Mucosa of stomach (tissue), 1 donor: ENCODE results near the gene IFNK.

Experiments
- H3K27me3 ChIP-seq: one replicate; pipeline ENCODE4 v1.7.0; 2013; ENCODE audit warnings: mild to moderate bottlenecking, low read length; ENCODE audit not compliant: control insufficient read depth, insufficient read depth
- H3K36me3 ChIP-seq: one replicate; pipeline ENCODE4 v1.7.0; 2013; ENCODE audit warnings: low read length; ENCODE audit not compliant: control insufficient read depth, insufficient read depth
- H3K4me1 ChIP-seq: one replicate; pipeline ENCODE4 v1.7.0; 2013; ENCODE audit warnings: mild to moderate bottlenecking, low read length; ENCODE audit not compliant: control insufficient read depth, insufficient read depth
- H3K4me3 ChIP-seq: one replicate; pipeline ENCODE4 v1.7.0; 2013; ENCODE audit warnings: low read length
- H3K9ac ChIP-seq: one replicate; pipeline ENCODE4 v1.7.0; 2013; ENCODE audit warnings: mild to moderate bottlenecking, low read length, moderate library complexity
- H3K9me3 ChIP-seq: one replicate; pipeline ENCODE4 v1.7.0; 2013; ENCODE audit warnings: mild to moderate bottlenecking, low read length, moderate library complexity; ENCODE audit not compliant: control insufficient read depth
- donor health status: Pancreatic carcinoma.

The IFNK gene

DNA sequence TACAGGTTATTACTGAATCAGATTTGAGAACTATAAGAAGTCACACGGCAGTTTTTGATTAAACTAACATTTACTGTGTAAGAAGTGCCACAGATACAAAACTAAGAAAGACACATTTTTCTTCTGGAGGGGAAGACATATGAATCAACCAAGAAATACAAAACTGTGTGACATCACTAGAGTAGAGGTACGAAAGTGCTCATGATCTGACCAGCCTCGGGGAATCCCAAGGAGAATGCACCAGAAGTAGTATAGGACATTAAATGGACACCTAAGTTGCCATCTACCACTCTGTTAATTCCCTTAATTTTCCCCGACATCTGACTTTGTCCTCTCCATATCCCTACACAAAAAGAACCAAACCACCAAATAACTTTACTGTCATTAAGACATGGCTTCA, 5.3 kb upstream of the IFNK start:
- H3K9ac ChIP-seq = no peak overlapping the region
- H3K27me3 ChIP-seq = no peaks in the 10 kb centered on the region
- no peaks in the 10 kb centered on the region for H3K9me3 ChIP-seq
- H3K4me3 ChIP-seq = no peak overlapping the region
- no peaks in the 10 kb centered on the region for H3K36me3 ChIP-seq
- H3K4me1 ChIP-seq = no peaks in the 10 kb centered on the region

DNA sequence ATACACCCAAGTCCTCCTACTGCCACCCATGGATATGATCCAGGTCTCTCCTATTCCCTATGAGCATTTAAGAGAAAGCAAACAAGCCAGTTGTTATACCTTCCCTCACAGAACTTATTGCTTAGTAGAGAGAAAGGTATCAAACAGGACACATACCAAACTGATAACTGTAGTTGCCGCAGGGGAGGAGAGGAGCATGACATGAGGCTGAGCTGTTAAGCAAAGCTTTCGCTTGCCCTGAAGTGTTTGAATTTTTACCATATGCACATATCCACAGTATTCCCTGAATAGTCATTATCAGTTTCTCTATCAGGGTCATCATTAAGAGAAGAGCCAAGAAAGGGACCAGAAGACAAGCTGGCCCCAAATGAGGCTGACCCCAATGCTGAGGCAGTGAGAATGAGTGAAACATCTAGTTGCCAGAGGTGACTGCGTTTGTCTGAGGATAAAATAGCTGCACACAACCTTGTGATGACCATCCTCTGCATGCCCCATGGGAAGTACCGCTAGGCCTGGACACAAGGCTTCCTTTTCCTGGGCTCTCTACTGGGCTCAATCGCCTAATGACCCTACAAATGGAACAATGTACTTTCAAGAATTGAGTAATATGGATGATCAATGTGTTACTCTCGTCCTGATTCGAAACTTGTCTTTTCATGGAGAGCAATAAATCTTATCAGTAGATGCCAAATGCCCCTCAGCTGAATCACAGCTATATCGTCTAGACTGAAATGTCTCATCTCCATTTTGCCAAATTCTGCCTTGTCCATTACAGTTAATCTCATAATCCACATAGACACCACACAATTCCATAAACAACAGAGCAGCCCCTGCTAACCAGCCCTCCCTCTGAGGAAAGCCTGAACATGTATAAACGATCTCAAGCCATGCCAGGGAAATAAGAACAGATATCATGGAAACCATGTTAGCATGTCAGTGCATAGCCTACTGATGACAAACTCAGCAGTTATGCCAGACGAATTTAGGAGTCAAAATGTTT, 4.3 kb upstream of the IFNK start:
- no peaks in the 10 kb centered on the region for H3K36me3 ChIP-seq
- no peak overlapping the region for H3K9ac ChIP-seq
- no peaks in the 10 kb centered on the region for H3K9me3 ChIP-seq
- H3K27me3 ChIP-seq = no peaks in the 10 kb centered on the region
- H3K4me3 ChIP-seq = no peak overlapping the region
- no peaks in the 10 kb centered on the region for H3K4me1 ChIP-seq

DNA sequence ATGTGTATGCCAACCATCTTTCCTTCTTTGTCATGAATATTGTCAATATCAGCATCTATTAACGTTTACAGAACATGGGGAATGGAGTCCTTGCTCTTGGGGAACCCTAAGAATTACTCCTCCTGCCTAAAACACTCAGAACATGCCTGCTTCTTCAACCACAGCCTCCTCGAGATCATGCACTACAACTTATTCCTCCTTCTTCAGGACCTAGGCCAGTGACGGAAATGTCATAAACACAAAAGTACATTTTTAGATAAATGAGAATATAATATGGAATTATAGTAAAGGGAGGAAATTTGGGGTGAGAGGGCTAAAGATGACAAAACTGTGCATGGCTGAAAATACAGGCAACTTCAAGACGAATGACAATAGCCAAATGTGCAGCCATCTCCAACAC, 3.1 kb upstream of the IFNK start:
- H3K9ac ChIP-seq = no peak overlapping the region
- no peaks in the 10 kb centered on the region for H3K9me3 ChIP-seq
- no peaks in the 10 kb centered on the region for H3K27me3 ChIP-seq

DNA sequence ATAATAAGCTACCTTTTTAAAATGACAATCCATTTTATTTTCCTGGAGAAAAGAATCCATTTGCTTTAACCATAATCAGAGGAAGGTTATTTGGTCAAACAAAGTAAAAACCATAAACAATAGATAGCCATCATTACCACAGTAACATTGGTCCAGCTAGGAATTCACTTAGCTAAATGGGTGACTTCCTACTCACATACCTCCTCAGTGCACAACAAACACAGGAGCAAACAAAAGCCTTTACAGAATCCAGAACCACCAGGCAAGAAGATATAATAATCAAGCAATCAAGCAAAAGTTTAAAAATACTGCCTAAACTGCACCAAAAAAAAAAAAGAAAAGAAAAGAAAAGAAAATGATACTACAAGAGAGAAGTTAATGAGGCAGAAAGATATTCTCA, 949 bp upstream of the IFNK start:
- no peak overlapping the region for H3K4me3 ChIP-seq
- H3K4me1 ChIP-seq = no peaks in the 10 kb centered on the region
- H3K9me3 ChIP-seq = no peaks in the 10 kb centered on the region
- no peak overlapping the region for H3K9ac ChIP-seq
- H3K36me3 ChIP-seq = no peaks in the 10 kb centered on the region
- no peaks in the 10 kb centered on the region for H3K27me3 ChIP-seq

More for the DNA sequence above, 3.1 kb upstream of the IFNK start:
- Histone ChIP-seq H3K36me3 (no peaks in the 10 kb centered on the region), H3K4me1 (no peaks in the 10 kb centered on the region), H3K4me3 (no peak overlapping the region)

DNA sequence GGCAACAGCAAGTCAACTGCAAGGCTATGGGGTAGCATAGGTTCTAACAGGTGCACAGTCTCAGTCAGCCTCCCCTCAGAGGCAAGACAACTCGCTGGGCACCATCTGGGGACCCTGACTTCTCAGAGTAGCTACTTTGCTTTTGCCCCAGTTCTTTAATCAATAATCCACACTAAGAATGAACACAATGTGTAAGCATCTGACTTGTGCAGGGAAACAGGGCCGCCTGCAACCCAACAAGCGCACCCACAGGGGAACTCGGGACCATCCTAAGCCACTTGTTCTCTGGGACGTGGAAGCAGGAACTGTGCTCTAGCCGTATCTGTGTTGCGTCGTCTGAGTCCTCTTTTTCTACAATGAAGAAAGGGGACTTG, 3.6 kb downstream of the IFNK start:
- Histone ChIP-seq H3K36me3 (no peaks in the 10 kb centered on the region), H3K4me3 (peak overlapping the region; percentile 76), H3K9ac (peak overlapping the region; percentile 91), H3K4me1 (no peaks in the 10 kb centered on the region), H3K27me3 (no peaks in the 10 kb centered on the region), H3K9me3 (no peaks in the 10 kb centered on the region)

DNA sequence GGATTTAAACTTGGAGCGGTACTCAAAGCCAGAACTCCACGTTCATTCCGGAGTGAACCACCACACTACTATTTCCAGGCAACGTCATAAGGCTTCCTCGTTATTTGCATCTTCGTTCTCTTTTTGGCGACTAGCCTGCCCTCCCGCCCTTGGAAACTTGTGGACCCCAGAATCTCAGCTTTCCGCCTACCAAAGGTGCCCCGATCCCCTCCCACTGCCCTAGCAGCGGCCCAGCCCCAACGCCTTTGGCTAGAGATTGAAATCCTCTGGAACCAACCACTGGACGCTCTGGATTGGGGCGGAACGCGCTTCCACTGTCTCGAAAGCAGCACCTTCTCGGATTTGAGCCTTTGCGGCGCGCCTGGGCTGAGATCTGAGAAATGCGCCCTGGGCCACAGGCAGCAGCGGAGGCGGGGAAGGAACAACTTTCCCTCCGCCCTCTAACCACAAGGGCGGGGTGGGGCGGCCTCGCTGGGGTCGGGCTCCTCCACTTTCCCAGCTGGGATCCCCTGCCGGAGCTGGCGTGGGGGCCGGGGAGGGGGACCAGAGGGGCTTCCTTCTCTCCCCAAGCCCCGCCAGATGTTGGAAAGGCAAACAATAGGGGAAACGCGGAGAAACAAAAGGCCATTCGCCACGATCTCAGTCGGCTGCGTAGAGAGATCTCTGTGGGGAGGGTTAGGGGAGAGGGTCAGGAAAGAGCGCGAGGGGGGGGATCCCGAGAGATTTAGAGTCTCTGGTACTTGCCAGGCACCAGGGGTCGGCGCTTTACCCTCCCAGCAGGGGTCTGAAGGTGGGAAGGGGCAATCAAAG, 4.2 kb downstream of the IFNK start:
- Histone ChIP-seq H3K9me3 (no peaks in the 10 kb centered on the region), H3K36me3 (no peaks in the 10 kb centered on the region), H3K27me3 (no peaks in the 10 kb centered on the region), H3K4me1 (no peaks in the 10 kb centered on the region), H3K4me3 (peak overlapping the region; percentile 76), H3K9ac (peak overlapping the region; percentile 91)

DNA sequence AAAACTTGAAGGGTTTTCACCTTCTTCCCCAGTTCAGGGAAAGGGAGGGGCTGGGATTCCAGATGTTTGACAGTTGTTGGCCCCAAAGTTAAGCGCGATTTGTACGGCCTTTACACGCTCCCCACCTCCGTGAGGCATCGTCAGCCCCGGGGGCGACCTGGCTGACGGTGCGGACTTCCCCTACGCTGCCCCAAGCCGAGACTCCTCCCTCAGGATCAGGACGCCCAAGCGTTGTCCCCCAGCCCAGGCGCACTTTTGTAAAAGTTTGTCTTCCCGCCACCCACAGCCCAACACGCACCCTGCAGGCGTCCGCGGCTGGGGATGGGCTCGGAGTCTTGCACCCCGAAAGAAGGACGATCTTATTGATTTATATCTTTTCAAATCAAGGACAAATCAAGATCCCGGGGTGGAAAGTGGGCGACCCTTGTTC, 4.8 kb downstream of the IFNK start:
- no peaks in the 10 kb centered on the region for H3K4me1 ChIP-seq

DNA sequence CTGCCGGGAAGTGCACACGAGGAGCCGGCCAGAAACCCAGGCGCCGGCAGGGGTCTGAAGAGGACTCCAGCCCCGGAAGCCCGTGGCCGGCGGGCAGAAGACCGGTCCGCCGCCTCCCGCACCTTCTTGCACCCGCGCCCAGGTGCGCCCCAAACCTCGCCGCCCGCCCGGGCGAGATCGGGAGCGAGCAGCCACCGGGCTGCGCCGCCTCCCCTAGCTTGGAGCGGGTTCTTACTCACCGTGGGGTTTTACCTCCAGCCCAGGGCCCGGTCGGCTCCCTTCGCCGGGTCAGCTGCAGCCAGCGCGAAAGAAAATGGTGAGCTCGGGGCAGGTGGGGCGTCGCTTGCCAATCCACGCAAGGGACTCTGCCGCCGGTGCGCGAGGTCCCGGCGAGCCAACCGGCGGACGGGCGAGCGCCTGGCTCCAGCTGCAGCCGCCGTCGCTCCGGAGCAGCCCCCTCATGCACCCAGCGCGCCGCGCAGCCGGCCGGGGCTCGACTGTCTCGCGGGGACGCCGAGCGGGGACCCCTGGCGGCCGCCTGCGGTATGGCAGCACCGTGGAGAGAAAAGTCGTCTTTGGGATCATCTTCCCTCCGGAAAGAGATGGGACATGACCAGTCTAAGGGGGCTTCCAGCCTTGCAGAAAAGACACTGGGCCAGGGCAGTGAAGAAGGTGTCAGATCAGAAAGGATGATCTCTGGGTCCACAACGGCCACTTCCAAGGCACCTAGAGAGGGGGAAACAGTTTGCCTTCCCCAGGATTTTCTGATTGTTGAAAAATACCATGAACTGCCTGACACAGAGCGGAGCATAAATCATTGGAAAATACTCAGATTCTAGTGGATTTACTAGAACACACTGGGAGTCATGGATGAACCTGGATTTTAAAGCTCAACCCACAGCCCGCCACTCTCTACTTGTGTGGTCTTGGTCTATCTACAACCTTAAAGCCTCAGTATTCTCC, 5.5 kb downstream of the IFNK start, which contains the start of gene MOB3B:
Gene MOB3B, minus strand, starts transcription at position 499 of the 963 bp plus-strand sequence. CDS start 74,264 bp downstream, outside the sequence.
- H3K4me1 ChIP-seq = no peaks in the 10 kb centered on the region
- H3K9me3 ChIP-seq = no peaks in the 10 kb centered on the region
- no peaks in the 10 kb centered on the region for H3K27me3 ChIP-seq
- H3K4me3 ChIP-seq = peak within 1 kb of the TSS; percentile 76
- H3K9ac ChIP-seq = peak within 1 kb of the TSS; percentile 91
- no peaks in the 10 kb centered on the region for H3K36me3 ChIP-seq

More for the DNA sequence above, 4.8 kb downstream of the IFNK start:
- H3K36me3 ChIP-seq = no peaks in the 10 kb centered on the region
- no peaks in the 10 kb centered on the region for H3K9me3 ChIP-seq
- peak overlapping the region; percentile 91 for H3K9ac ChIP-seq
- peak overlapping the region; percentile 76 for H3K4me3 ChIP-seq
- no peaks in the 10 kb centered on the region for H3K27me3 ChIP-seq

DNA sequence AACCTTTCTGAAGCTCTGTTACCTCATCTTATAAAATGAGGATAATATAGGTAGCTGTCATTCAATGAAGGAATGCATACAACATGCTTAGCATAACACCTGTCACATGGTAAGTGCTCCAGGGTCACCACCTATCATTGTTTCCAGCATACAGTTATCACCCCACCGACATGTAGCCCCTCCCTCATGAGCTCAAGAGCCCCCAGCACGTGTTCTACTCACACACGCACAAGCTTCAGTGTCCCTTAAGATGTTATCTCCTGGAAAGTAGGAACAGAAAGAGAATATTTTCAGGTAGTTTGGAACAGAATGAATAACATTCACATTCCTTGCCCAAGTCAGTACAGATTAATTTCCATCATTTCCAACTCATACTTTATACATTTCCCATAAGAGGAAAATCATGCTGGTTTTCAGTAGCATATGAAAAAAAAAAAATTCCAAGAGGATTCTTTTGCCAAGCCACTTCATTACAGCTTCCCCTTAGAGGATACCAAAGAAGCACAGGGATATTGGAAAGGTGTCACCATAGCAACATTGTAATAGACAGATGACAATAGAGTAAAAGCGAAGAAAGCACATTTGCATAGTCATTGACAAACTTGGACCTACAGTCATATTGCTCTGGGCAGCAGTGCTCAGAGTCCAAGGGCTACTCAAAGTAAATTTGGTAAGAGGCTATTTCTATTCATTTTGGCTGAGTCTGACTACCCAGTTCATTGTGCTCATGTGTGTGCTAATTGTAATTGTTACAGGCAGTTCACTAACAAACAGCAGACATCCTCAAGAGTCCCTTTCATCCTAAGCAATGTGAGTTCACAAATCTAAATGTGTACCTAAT, 7.0 kb downstream of the IFNK start:
- Histone ChIP-seq H3K4me1 (no peaks in the 10 kb centered on the region), H3K27me3 (no peaks in the 10 kb centered on the region), H3K4me3 (no peak overlapping the region), H3K9me3 (no peaks in the 10 kb centered on the region), H3K9ac (no peak overlapping the region), H3K36me3 (no peaks in the 10 kb centered on the region)

DNA sequence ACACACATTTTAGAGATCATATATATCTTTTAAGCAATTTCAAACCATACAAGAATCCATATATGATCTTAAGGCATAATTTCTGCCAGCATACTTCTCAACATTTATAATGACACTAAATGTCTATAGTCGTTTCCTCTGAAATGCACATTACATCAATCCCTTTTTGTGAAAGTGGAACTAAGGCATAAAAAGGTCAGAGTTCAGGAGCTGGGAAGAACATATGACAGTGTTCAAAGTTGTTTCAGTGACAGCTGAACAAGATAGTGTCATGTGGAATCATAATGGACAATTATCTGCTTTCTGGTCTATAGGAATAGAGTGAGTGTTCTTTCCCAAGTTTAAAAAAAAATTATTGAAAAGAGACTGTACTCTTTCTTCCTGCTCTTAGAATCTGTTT, 8.0 kb downstream of the IFNK start:
- no peaks in the 10 kb centered on the region for H3K36me3 ChIP-seq
- H3K9ac ChIP-seq = no peak overlapping the region
- H3K9me3 ChIP-seq = no peaks in the 10 kb centered on the region
- no peaks in the 10 kb centered on the region for H3K27me3 ChIP-seq
- H3K4me3 ChIP-seq = no peak overlapping the region
- no peaks in the 10 kb centered on the region for H3K4me1 ChIP-seq

DNA sequence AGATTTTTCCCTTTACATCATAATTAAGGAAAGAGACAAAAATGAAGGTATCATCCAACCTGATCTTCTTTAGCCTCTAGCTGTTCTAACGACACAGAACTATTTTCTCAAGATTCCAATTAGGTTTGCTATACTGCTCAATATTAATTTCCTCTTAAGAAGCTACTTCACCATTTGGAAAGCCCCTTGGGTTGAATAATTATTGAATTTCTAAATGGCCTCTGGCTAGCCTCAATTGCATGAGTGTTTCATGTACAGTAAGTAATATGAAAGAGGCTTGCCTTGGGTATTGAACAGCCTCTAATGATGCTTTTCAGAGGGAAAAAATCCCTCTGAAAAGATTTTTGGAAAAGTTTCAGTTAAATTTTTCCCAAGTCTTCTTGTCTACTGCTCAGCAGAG, 9.2 kb downstream of the IFNK start:
- no peaks in the 10 kb centered on the region for H3K27me3 ChIP-seq
- no peaks in the 10 kb centered on the region for H3K4me1 ChIP-seq
- H3K9ac ChIP-seq = no peak overlapping the region
- no peaks in the 10 kb centered on the region for H3K9me3 ChIP-seq
- no peaks in the 10 kb centered on the region for H3K36me3 ChIP-seq
- H3K4me3 ChIP-seq = no peak overlapping the region
